HG03060 (cell line): ENCODE results near the gene ALX1.
A peak's percentile ranks its signal among the peaks of the same experiment; 100 is the strongest.

Experiments used
- ATAC-seq: cut with Tn5 transposase; IDR thresholded peaks from one replicate; pipeline ENCODE4 v1.9.1; 2021; ENCODE audit warnings: low read depth, moderate number of reproducible peaks; ENCODE audit not compliant: unreplicated experiment

Gene ALX1

DNA sequence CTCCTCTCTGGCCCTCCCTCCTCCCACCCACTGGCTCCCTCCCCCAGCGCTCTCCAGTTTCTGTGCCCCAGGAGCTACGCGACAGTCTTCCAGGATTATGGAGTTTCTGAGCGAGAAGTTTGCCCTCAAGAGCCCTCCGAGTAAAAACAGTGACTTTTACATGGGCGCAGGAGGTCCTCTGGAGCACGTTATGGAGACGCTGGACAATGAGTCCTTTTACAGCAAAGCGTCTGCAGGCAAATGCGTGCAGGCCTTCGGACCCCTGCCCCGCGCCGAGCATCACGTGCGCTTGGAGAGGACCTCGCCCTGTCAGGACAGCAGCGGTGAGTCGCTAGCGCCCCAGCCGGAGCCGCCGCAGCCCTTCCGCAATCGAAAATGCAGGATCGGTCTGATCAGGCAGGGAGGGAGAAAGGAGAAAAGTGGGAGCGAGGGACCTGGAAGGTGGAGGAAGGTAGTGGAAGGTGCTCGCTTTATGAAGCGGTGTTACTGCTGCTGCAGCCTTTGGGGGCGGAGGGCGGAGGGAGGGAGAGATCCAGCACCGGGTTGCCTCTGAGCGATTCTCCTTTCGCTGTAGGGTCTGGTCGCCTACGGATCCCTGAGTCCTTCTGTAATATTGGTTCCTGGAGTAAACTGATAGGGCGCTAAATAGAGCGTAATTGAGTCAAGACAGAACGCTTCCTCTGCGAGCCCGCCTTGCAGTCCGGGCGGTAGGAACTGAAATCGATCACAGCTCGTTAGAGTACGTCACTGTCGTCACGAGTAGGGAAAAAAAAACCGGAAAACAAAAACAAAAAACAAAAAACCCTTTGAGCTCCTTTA, at the start of gene ALX1:
Gene ALX1 (plus strand): TSS at position 56 of the 819 bp plus-strand sequence. CDS start 42 bp downstream, at position 98.
- ATAC-seq = peak; percentile 46

DNA sequence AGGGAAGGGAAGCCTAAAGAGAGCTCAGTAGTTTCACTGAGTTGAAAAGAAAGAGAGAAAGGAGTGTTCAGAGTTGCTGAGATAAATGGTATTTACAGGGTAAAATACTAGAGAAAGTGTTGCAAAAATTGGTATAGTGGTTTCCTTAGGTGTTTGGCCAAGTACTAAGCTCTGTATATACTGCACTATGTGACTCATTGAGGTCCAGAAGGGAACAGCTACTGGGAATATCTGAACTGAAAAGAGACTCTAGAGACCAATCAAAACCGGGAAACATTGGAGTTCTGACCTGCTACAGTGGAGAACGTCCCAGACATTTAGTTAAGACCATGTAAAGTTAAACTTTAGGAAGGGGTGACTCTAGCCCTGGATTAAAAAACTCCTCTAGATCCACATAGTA, 42.7 kb upstream of the ALX1 start:
- ATAC-seq = no peak

DNA sequence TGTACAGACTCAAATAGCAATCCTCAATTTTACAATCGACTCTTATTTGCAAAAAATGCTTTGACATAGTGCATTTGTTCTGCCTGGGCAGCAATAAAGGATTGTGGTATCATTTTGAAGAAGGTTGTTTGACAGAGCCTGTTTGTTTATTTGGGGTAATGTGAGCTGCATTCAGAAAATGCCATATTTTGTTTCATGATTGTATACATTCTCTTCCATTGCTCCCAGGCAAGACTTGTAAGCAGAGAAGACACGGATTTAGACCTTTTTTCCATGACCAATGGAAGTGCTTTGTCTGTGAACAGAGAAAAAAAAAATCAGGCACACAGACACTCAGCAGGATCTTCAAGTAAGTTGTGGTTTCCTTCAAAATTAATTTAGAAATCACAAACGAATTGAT, 35.5 kb upstream of the ALX1 start:
- ATAC-seq = no peak

DNA sequence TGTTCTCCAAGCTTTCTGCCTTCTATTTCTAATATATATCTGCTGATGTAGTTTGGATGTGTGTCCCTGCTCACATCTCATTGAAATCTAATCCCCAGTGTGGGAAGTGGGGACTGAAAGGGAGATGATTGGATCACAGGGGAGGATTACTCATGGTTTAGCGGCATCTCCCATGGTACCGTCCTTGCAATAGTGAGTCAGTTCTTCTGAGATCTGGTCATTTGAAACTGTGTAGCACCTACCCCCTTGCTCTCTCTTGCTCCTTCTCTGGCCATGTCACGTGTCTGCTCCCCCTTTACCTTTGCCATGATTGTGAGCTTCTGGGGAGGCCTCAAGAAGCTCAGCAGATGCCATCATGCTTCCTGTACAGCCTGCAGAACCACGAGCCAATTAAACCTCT, 26.2 kb upstream of the ALX1 start:
- no peak for ATAC-seq

DNA sequence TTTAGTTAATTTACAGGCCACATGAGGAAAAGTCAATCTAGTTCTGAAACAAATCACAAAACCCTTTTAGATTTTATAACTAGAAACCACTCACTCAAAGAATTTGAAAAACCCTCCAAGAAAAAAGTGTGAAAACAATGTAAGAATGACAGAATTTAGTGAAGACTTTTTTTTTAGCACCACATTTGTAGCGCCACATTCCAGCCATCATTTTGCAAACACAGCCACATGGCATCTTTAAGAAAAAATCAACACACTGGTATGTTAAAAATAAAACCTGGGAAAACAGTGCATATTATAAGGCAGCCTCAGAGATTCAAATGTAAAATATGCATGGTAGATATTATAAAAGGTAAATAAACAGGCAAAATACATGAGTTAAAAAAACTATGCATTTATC, 22.3 kb upstream of the ALX1 start:
- no peak for ATAC-seq

DNA sequence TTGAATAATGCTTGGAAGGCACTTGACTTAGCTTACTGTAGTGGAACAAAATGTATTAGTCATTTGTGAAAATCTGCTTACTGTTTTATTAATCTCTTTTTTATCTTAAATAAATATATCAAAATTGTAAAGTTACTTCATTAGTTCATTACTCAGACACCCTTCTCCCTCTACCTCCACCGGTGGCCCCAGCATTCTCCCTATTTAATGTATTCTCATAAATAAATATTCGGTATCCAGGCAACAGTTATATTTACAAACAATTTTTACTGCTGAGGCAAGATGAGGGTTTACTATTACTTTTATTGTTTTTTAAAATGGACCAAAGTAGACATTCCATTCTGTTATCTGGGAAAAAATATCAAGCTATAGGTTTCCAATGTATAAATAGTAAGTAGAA, 19.6 kb upstream of the ALX1 start:
- ATAC-seq = no peak

DNA sequence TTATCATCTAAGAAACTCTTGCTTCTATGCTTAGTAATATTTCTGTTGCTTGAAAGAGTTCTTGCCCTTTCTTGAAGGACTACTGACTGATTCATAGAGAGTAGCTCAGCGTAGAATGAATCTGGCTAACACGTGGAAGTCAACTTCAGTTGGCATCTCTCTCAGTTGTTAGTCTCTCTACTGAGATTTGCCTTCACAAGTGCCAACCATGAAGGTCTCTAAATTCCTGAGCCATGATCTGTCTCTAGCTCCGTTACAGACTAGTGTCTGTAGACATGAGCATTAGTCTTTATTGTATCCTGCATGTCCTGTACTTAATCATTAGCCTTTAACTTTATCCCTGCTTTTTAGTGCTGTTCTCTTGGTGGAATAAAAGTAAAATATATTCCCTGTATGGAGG, 19.1 kb upstream of the ALX1 start:
- no peak for ATAC-seq

DNA sequence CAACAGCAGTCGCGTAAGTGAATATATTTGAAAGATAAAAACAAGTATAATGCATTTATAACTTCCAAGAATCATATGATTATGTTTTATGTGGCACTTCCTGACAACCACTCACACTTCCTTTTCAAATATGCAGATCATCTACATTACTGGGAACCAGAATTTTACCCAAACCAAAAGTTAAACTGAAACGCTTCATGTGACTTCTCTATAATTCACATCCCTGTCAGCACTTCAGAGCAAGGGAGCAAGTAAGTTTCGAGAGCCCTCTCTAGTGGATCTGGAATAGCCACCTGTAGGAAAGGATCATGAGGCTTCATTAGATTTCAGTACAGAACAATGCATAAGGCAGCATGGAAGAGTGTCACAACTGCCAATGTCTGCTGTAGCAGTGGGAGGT, 13.7 kb upstream of the ALX1 start:
- no peak for ATAC-seq

DNA sequence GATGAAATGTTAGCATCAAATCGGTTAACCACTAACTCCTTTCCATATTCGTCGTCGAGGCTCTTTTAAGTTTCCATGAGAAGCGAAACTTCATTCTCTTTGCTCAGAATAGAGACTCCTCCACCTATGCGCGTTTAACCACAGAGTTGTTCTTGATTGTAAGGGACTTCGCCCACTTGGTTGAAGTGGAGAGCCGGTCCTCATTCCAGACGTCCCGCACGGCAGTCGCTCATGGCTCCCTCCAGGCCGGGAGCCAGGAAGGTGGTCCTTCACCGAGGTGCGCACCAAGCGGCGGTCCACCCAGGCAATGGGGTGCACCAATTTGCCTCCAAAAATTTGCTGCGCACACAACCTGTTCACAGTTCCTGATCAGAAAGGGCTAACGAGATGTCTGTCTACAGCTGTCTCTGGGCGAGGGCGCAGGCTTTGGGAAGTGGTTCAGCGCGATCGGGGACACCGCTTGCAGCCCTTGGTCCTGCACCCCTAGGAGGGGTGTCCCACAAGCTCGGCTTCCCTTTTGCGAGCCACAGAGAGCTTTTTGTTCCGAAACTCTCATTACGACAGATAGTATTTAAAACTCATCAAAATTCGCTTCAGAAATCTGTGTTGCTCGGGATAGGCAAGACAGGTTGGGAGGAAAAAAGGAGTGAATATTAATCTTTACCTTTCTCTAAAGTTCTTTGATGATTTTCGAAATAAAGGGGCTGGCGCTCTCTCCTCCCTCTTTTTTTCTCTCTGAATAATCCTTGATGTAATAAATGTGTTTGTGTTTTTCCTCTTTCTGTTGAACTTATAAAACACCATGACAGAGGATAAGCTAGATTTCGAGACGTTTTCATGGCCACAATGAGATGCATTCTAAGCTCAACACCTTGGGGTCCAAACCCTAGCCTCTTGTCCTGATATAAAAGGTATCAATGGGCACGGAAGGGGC, 6.4 kb upstream of the ALX1 start:
- ATAC-seq = no peak

DNA sequence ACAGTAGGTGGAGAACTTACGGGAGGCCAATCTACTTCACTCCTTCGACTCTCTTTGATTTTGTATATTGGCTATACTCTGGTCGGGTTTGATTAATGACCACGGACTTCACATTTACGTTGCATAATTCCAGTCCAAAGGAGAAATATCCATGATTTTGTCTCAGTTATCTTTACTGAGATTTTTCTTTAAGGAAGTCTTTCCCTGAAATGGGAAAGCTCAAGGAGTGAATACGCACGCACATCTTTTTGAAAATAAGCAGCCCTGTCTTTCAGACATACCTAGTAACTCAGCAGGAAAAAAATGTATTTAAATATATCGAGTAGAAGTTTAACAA, 5.7 kb upstream of the ALX1 start:
- ATAC-seq = no peak

DNA sequence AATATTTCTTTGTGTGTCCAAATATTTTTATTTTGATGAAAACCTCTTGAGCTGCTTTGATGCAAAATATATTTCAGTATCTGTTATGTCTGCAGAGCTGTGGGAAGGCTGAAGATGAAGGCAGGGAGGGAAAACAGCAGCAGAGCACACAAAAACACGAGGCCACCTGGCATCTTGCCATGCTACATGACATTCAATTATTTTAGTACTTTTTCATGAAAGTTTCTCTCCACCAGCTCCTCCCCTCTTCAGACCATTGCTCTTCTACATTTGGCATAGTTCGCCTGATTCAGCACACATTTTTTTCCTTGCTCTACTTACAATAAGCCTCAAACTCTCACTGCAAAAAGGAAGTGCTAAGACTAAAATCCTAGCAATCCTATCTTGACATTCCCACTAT, 4.6 kb upstream of the ALX1 start:
- no peak for ATAC-seq

DNA sequence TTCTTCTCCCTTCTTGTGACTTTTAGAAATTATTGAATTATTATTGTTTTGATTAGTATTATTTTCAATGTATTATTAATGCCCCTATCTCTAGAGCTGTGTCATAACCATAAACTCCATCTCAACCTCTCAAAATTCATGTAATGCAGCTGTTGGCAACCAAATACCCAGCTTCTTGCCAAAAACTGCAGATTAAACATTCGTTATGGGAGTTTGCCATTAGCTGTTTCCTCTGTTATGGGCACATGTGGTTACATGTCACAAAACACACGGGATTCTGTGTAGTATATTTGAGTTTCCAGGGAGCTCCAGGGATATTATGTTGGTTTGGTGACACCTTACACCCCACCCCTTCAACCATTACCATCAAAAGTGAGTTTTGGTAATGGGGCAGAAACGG, 2.8 kb upstream of the ALX1 start:
- ATAC-seq = no peak

DNA sequence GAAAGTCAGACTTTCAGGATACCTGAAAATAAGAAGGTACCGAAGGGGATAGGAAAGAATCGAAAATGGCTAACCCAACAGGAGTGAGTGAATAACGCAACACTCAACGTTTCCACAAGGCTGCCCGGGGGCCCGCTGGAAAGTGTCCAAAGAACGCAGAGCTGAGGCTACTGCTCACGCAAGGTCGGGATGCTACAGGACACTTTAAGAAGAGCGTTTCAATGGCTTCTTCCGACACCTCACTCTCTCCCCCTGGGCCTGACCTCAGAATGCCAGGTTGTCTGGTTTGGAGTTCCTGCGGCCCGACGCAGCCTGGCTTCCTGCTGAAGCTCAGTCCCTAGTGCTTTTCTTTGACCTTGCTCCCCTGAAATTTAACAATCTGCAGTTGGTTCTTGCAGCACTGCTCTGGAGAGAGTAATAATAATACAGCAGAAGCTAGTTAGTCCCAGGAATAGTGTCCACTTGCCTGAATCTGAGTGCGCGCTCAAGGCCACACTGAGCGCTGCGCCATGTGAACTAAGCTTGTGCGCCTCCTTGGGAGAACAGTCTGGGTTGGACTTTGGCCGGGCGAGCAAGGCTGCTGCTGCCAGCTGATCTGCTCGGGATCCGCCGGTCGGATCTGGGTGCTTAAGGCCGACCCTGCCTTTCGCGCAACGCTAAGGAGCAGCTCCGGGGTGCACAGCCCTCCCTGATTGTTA, 2.0 kb upstream of the ALX1 start:
- ATAC-seq = no peak

DNA sequence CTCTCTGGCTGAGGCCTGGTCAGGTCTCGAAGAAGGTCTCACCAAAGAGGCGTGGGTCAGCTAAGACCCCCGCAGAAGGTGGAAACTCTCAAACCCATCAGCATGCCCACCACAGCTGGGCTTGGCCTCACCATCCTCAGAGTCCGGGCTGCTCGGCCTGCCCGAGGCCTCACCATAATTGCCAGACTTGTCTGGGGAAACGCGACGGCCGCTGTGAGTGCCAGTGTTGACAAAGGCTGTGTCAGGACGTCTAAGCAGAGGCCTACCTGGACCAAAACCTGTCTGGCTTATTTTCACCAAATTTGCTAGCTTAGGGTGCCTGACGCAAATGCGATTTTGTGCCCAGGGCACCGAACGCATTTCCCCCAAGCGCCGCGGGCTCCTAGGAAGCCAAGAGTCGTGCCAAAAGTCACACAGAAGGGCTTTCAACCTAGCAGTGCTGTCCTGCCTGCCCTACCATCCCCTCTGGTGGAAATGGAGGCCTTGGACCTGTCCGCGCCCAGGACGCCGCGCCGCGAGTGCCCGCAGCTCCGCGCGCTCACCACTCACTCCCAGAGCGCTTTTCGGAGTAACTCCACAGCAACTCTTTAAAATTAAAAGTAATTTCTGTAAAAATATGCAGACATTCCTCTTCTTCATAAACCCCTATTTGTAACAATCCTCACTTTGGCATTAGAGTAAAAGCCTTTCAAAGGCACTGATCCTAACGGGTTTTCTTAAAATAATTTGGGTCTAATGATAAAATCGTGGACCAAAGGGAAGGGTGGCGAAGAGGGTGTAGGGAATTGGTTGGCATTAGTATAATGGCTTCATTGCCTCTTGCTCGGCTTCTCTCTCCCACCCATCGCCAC, 1.2 kb upstream of the ALX1 start:
- ATAC-seq = no peak

DNA sequence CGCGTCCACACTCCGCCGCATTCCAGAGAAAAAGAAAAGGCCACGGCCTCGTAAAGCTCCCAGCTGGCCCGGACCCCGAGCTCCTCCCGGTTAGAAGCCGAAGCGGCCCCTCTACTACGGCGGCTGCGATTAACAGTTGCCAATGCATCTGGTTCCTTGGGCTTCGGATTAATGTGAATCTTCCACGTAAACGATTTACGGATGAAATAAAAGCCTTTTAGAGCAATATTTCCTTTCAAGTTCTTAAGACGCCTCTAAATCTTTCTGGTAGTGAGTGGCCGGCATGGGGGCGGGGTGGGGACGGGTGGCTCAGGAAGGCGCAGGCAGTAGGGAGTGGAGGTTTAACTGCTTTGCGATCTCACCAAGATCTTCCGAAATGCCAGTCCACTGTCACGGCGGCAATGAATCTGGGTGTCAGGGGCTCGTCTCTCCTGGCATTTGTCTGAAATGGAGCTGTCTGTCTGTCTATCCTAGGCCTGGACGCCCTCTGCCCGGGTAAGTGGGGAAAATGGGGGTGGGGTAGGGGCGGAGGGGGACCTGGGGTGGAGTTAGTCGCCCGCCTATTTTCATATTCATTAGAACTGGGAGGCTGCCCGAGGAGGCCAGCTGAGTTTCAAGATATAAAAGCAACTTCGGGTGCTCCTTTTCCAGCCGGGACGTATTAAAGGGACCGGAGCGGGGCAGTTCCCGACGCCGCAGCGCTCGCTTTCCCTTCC, 413 bp upstream of the ALX1 start:
- no peak for ATAC-seq

DNA sequence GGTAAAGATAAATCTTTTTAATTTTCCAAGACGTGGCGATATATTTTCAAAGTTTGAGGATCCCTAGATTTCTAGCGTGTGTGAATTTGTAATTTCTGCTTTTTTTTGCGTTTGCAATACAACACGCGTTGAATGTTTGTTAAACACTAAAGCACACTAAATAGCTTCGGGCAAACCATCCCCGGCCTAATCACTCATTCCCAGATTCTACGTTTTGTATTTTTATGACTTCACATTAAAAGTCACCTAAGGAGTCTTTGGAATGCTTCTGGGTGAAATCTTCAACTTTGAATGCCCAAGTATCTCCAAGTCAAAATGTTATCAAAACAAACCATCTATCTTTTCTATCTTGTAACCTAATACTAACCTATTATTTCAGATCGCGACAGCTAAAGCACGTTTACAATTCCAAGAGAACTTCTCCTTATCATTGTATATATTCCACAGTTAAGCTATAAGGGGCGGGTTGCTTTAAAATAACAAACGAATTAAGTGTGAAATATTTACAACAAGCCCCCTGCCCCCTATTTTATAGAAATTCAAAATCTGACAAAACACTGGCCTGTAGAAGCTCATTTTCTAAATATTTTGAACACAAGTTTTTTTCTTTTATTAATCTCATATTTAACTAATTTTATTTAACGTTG, 1.1 kb downstream of the ALX1 start:
- no peak for ATAC-seq

DNA sequence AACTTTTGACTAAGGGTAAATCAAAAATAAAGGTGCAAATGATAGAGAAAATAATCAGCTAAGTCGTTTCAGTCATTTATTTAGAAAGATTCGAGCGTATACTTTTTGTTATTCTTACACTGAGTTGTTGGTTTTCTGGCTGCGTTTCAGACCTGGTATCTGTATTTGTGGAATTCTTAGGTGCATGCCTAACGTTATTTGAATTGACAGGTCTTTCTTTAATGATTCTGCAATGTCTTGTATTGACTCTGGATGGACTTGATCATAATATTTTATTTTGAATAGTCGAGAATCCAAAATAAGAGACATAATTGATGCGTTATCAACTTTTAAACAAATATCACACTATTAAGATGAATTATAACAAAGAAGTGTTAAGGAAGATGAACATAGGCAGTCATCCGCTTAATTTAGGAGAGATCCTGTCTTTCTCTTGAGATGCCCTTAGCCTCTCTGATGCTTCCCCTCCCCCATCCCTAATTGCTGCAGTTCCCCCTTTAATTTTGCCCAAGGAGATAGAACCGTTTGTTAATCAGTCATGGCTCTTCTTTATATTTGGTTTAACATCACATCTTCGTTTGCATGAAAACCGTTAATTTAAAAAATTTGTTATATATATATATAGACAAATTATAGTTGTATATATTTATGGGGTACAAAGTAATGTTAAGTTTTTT, 1.8 kb downstream of the ALX1 start:
- ATAC-seq = no peak

DNA sequence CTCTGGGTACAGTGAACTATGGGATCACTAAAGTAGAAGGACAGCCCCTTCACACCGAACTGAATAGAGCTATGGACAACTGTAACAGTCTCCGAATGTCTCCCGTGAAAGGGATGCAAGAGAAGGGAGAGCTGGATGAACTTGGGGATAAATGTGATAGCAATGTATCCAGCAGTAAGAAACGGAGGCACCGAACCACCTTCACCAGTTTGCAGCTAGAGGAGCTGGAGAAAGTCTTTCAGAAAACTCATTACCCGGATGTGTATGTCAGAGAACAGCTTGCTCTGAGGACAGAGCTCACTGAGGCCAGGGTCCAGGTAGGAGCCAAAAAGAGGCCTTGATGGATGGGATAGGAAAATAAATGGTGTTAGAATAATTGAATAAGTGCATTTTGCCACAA, 3.5 kb downstream of the ALX1 start:
- ATAC-seq = no peak

DNA sequence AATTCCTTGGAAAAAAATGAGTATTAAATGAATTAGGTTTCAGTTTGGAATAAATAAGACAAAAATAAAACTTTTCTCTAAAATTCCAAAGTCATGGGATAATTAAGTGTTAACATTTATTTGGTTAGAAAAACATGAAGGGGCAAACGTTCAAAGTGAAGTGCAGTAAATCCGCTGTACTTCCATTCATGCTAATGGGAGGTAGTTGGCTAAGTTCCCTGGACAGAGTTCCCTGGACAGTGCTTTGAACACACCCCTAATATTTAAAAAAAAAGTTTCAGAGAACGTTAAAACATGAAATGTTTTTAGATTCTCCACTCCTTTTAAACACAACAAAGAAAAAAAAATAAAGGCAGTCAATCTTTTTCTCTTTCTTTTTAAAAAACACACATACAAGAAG, 16.3 kb downstream of the ALX1 start:
- ATAC-seq = no peak
